GM12891 (cell line): ENCODE measurements around the gene SLC15A5.

ENCODE experiments used
- POLR2A ChIP-seq: IDR thresholded peaks from 2 replicates; pipeline ENCODE4 v1.6.1; 2011; ENCODE audit warnings: low read depth, low read length, control low read depth
- POLR2AphosphoS5 ChIP-seq: IDR thresholded peaks from 2 replicates; pipeline ENCODE4 v1.6.1; 2011; ENCODE audit warnings: low read depth, low read length, control low read depth

DNA sequence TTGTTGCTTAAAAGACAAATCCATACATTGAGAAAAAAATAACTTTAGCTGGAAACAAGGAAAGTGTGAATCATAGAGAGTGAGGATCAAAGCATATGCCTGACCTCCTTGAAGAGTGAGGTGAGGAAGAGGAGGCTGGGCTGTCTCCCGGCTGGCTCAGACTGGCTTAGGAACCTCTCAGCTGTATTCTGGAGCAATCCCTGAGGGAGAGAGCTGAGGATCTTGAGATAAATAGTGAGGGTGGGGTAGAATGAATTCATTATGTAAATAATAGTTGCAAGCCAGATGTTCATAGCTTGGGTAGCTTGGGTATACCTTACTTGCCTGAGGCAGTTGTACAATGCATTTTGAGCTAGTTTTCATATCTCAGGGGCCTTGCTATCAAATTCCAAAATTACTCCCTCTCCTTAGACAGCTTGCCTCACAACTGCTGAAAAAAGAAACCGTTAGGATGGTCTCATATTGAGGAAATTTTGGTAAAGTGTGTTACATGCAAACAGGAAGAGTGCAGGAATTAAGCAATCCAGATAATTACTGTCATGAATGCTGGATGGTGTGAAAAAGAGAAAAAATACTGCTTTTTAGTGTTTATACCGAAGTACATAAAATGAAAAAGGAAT is 30.5 kb upstream of the SLC15A5 start:
- TF ChIP-seq POLR2A (no peak), POLR2AphosphoS5 (no peak)
